Fibroblast of gingiva (primary cell): Measurements from ENCODE around the gene KLHDC7B.
A peak's percentile ranks its signal among the peaks of the same experiment; 100 is the strongest.

ENCODE experiments used
- DNase-seq: peaks from one replicate; pipeline ENCODE4 v3.0.0-alpha.2; 2011; ENCODE audit warnings: low read depth

KLHDC7B gene

DNA sequence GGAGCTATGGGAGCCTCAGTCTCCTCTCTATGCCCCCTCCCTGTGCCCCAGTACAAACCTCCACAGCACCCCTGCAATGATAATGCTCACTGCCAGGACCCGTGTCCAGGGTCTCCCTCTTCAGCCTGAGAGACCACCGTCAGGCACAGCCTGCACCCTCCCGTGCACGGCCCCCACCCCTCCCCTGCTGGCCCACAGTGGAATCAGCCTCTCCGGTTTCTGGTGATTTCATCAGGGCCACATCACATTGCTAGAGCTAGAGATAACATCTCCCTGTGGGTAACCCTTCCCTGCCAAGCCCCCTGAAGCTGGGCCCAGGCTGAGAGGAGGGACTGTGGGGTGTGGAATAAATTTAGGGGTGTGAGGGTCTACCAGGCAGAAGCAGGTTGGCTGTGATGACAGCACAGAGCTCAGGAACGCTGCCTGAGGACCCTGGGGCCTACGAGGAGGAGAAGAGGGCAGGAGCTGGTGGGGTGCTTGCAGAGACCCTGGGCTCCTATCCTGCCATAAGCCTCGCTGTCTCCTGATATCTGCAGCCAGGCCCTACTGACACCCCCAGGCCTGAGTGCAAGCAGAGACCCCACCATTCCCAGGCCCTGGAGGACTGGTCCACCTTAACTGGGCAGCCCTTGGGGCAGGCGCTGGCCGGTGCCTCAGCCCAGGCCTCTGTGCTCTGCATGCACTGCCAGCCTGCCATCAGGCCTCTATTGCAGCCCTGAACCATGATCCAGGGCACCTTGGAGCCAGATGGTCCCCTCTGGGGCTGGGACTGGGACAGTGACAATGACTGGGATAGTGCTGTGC lies at the start of gene KLHDC7B:
Gene KLHDC7B, plus strand, starts transcription at position 378 of the 804 bp plus-strand sequence. Its CDS starts 345 bp downstream, at position 723.
- DNase-seq = no peak

DNA sequence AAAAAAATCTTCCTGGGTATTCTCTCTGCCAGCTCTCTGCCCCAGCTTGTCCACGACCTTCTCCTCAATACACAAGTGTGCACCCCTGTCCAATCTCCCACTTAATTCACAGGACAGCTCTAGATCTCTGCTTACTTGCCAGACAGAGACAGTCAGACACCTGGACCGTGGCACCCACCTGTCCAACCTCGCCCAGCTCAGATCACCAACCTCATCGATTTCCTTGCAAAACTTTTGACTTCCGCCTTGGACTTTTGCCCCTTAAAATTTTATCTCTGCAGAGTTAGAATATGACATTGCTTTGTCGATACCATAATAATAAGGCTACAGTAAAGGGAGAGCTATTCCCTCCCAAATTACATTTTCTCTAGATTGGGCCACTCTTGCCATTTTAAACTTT lies 48.6 kb upstream of the KLHDC7B start:
- no peak for DNase-seq

DNA sequence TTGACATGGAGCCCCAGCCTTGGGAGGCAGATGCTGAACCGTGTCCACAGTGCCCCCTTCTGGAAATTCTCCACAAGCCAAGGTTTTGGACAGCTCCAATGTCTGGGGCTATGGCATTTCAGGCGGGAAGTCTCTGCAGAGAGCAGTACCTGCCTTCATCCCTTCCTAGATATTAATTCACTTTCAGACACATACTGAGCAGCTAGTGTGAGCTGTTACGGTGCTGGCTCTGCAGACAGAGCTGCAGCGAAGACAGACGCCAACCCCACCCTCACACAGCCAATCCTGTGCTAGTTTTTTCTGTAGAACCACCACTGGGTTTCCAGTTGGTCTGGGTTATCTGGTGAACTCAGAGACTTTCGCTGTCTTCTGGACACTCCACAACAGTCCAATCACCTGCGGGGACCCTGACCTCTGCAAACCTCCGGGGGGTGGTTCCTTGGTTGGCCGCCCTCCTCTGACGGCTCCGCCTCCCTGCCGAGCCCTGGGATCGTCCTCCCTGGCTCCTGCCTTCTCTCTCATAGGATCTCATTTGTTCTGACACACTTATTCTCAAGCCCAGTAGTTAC lies 47.3 kb upstream of the KLHDC7B start:
- peak; percentile 24 for DNase-seq

DNA sequence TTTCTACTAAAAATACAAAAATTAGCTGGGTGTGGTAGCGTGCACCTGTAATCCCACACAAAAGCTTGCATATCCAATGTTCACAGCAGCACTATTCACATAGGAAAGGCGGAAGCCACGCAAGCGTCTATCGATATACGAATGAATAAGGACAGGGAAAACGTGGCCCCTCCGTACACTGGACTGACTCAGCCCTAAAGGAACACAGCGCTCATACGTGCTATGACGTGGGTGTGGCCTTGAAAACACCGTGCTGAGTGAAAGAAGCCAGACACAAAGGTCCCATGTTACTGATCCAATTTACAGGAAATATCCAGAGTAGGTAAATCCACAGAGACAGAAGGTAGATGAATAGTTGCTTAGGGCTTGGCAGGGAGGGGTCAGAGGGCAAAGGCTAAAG lies 45.2 kb upstream of the KLHDC7B start:
- no peak for DNase-seq

DNA sequence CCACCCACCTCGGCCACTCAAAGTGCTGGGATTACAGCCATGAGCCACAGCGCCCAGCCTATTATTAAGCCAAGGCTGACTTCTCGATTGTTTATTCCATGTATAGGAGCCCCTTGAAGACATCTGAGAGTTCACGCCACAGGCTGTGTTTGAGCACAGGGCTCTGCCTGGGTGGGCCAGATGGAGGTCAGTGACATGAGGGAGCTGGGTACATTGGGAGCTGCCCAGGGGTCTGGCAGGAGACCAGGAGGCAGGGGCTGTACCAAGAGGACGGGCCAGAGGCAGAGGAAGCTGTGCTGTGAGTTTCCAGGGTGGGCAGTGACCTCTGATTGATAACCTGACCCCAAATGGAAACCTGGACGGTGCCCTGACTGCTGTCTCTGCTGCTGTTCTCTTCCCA lies 43.6 kb upstream of the KLHDC7B start:
- DNase-seq = no peak

DNA sequence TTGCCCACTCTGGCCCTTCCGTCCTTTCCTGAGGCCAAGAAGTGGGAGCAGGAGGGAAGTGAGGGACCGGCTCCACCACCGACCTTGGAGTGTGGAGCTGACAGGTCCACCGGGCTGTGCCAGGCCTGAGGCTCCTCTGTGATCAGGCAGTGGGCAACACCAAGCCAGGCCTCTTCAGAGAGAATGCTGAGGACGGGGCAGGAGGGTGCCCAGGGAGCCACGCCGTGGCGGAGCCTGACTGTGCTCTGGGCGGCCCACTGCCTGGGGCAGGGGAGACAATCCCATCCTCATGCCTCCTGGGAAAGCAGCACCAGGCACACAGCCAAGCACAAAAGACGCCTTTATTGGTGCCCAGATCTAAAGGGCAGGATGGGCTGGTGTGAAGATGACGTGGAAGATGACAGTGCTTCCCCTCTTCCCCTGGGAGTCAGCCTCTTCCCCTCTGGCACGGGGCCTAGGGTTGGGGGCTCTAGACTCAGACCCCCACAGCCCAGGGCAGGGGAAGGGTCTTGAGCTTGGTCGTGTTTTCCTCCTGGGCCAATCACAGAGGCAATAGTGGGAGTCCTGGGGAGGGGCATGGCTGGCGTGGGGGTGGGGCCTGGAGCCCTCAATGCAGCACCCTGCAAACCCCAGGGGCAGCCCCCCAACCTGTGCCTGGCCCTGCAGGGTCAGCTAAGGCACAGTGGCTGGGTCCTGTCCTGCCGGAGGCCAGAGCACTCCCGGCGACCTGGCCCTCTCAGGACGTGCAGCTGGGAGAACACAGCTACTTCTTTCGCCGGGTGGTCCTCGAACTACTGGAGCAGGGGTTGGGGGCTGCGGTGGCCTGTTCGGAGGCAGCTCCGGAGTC lies 42.8 kb upstream of the KLHDC7B start:
- no peak for DNase-seq

DNA sequence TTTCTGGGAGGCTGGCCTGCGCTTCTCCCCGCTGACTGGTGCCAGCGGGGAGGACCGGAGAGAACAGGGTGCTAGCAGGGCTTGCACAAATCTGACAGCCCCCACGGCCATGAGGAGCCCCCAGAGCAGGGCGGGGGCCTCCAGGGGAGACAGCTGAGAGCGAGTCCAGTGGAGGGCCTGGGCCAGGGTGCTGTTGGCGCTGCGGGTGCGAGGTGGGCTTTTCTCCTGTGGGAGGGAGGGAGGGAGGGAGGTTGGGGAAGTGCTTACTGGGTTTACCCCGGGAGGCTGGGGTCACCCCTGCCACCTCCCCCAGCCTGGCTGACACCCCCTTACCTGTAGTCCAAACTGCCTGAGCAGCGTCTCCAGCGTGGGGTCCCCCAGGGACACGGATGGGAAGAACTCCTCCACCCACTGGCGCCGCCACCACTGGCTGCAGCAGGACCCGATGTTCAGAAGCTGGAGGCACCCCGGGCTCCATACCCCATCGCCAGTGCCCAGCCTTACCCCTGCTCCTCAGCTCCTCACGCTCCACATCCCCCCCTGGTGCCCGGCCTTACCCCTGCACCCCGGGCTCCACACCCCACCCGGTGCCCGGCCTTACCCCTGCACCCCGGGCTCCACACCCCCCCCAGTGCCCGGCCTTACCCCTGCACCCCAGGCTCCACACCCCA lies 42.1 kb upstream of the KLHDC7B start:
- DNase-seq = no peak

DNA sequence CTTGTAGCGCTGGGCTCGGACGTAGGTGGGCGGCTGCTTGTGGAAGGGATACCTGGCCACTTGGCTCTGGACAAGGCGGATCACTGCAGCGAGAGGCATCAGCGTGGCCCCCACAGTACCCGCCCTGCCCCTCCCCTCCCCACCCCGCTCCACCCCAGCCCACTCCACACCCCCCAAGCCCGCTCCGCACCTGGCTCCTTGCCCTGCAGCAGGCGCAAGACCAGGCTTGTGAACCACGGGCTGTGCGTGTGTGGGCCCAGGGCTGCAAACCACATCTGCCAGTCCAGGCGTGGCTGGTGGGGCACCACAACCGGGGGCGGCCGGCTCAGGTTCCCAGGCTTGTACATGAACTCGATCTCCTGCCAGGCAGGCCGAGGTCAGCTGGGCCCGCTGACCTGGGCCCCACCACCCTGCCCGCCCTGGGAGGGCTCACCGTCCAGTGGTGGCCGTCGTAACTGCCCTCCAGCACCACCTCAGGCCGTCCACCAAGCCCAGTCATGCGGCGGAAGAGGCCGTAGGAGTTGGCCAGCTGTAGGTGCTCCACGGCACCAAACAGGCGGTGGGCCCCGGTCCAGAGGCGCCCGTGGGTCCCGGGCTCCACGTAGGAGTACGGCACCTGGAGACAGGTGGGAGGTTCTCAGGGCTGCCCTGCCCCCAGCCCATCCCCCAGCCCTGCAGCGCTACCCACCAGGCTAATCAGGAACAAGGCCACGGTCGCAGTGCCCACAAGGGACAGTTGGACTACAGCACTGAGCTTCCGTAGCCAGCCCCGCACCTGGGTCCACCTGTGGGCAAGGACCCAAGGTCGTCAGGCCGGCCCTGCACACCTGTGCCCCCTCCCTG lies 41.1 kb upstream of the KLHDC7B start:
- DNase-seq = no peak

DNA sequence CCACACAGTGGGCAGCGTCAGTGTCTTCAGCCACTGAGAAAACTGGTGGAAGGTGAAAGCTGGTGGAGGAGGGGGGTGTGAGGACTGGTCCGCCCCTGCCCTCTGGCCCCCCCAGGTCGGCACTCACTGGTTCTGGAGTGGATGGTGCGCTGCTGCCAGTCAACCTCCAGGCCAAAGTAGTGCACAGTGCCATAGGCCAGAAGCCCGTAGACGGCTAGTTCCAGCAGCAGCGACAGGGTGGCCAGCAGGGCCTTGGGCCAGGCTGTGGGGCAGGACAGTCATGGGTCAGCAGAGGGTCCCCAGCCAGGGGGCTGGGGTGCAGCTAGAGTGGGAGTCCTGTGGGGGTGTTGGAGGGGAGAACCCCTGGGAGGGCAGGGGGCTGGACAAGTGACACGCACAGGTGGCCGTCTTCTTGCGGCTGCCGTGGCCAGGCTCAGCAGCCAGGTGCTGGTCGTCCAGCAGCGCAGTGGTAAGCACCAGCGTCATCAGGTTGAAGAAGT lies 40.4 kb upstream of the KLHDC7B start:
- DNase-seq = no peak

DNA sequence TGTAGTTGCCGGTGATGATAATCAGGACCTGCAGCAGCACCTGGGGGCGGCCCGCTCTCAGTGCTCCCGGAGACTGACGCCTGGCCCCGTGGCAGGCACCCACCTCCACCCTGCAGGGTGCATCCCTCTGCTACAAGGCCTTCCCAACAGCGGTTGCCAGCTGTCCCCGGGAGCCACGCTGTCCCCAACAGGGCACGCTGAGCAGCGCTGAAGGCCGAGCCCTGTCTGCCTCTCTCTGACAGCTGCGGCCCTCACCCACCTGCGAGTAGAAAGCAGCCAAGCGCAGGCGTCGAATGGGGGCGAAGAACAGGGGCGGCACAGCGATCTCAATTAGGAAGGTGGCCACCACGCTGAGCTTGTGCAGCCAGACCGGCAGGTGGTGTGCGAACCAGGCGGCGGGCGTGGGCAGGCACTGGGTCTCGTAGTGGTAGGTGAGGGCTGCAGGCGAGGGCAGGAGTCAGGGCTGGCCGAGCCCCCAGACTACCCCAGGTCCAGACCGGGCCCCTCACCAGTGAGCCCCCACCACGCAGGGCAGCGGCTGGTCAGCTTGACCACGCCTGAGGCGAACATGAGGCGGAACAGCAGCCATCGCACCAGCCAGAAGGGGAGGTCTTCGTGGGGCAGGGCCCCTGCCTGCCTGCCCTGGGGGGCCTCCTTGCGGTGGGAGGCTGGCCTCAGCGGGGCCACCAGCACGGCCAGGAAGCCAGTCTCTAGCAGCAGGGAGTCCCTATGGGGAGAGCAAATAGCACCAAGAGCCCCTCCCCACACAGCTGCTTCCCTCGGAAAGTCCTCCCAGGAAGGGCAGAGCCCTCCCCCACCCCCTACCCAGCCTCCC lies 39.7 kb upstream of the KLHDC7B start:
- DNase-seq = no peak

DNA sequence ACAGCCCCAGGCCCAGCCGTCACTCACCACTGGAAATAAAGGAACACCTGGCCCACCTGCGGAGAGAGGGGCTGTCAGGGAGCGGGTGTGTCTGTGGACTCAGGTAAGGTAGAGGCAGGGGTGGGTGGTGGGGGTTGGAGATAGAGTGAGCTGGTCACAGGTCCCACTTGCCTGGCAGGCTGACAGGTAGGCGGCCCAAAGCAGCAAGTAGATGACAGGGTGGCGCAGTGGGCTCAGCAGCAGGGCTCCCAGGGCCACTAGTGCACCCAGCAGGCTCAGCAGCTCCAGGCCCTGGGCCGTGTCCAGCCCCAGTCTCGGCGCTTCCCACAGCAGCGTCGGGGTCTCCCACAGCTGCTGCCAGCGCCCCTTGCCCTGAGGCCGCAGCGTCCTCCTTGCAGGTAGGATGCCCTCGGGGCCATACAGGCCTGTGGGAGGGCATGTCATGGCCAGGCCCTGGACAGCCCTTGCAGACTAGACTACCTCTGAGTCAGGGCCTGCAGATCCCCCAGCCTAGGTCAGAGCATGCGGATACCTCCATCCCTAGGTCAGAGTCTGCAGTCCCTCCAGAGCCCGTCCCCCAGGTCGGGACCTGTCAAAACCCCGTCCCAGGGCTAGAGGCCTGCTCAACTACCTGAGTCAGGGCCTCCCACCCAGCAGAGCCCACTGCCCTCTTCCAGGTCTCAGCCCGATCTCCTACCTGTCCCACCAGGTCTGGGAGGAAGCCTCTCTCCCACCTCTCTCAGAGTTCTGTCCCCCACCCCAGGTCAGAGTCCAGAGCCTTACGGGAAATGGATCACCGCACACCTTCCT lies 38.9 kb upstream of the KLHDC7B start:
- DNase-seq = no peak

DNA sequence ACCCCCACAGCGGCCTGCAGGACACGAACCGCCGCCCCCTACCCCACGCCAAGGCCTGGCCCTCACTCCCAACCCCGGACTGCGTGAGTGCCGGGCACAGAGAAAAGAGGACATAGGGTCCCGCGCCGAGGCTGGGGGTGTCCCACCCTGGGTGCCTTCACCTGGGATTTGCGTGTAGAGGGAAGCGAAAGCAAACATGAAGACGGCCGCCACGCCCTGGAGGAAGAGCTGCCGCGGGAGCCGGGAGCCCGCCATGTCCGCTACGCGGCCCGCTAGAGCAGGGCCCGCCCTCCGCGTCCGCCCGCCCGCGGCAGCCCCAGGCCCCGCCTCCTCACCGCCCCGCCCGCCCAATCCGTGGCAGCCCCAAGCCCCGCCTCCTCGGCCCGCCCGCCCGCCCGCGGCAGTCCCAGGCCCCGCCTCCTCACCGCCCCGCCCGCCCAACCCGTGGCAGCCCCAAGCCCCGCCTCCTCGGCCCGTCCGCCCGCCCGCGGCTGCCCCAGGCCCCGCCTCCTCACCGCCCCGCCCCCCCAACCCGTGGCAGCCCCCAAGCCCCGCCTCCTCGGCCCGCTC lies 38.2 kb upstream of the KLHDC7B start, which contains the start of gene LMF2:
Gene LMF2, minus strand, starts transcription at position 282 of the 570 bp plus-strand sequence. Its CDS starts 27 bp downstream, at position 255.
- DNase-seq = no peak

DNA sequence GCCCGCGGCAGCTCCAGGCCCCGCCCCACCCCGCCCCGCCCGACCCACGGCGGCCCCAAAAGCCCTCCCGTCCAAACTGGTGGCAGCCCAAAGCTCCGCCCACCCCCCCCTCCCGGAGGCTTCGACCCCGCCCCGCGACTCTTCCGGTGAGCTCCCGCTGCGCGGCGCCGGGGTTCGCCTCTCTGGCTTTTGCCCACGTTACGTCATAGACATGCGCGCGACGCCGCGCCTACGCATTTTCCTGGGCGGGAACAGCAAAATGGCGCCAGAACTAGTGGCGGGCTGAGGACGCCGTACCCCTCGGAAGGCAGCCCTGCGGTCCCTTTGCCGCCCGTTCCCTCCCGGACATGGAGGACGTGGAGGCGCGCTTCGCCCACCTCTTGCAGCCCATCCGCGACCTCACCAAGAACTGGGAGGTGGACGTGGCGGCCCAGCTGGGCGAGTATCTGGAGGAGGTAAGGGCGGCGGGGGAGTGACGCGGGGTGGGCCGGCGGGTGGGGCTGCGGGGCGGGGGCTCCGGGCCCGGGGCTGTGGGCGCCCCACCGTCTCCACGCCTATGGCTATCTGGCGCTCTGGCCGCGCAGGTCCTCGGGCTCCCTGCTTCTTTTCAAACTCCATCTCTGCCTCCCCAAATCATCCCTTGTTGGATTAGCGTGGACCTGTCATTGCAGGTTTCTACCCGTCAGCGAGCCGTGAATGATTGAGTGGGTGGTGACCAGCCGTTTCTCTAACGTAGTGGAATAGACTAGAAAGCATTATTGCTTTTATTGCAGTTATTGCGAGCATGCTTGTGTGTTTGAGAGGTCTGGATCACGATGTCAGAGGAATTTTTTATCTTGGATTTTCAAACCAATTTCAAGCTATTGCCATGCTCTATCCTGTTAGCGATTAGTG lies 37.5 kb upstream of the KLHDC7B start, which contains the start of gene NCAPH2:
Gene NCAPH2, plus strand, starts transcription at position 234 of the 894 bp plus-strand sequence. Its CDS starts 114 bp downstream, at position 348.
- DNase-seq = peak; percentile 96

DNA sequence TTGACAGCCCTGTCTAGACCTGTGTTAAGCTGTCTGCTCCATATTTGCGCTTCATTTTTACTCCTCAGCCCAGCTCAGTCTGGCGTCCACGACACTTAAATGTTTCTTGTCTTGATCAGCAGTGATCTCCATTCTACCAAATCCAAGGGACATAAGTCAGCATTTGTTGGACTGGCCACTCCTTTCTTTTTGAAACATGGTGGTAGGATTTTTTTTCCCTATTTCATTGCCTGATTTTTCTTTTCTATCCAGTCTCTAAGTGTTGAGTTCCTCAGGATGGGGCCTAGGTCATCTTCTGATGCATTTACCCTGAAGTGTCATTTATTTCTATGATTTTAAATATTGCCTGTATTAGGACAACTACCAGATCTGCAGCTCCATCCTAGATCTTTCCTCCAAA lies 36.8 kb upstream of the KLHDC7B start:
- DNase-seq = no peak

DNA sequence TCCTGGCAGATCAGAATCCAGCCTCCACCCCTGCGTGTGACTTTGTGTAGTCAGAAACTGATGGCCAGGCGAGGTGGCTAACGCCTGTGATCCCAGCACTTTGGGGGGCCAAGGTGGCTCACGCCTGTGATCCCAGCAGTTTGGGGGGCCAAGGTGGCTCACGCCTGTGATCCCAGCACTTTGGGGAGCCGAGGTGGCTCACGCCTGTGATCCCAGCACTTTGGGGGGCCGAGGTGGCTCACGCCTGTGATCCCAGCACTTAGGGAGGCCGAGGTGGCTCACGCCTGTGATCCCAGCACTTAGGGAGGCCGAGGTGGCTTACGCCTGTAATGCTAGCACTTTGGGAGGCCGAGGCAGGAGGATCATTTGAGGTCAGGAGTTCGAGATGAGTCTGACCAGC lies 32.5 kb upstream of the KLHDC7B start:
- no peak for DNase-seq

DNA sequence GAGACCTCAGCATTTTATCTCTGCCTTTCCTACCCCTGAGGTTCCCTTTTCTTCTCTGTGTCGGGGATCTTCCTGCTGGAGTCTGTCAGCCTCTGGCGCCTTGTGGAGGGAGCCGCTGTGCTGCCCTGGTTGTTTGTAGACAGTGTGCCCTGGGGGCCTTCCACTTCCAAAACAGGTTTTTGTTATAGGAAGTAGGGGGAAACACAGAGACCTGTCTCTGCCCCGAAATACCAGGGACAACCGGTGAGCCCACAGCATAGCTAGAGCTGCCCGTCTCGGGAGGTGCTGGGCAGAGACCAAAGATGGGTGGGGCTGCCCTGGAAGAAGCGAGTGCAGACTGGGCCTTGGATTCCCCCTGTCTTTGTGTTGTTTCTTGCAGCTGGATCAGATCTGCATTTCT lies 29.6 kb upstream of the KLHDC7B start:
- no peak for DNase-seq

DNA sequence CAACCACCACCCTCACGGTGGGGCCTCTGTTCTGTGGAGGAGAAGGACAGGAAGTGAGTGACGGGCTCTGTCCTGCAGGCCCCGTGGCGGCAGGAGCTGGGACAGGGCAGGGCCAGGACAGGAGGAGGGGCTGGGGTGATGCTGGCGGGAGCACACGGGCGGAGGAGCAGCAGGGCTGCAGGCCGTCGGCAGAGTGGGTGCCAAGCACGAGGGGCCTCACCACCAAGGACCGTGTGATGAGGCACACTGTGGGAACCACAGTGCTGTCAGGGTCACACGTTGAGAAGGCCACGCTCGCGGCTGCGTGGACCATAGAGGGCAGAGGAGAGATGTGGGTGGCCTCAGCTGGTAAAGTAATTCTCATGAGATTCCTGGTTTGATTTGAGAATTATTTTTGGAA lies 28.8 kb upstream of the KLHDC7B start:
- DNase-seq = no peak
